SW480 (cell line): ENCODE measurements around the gene PRKN.
A peak's percentile ranks its signal among the peaks of the same experiment; 100 is the strongest.

Source experiments
- DNase-seq: peaks from one replicate; pipeline ENCODE4 v3.0.0-alpha.2; 2016; ENCODE audit warnings: low spot score

PRKN gene

DNA sequence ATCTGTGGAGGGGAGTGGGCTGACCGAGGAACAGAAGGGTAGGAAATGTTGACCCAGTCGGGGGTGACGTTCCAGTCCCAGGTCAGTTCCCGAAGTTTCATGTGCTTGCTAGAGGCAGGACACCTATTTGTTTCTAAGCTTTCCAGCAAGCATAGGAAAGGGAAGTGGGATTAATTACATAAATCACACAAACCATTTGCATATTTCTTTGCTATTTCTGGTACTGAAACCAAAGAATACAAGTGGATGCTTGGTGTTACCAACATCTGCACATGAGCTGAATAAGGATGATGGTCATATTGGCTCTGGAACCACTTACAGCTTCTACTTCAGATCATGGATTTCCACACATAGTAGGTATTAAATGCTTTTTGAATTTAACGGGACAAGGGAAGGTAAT lies 546.5 kb downstream of the PRKN start:
- no peak for DNase-seq

DNA sequence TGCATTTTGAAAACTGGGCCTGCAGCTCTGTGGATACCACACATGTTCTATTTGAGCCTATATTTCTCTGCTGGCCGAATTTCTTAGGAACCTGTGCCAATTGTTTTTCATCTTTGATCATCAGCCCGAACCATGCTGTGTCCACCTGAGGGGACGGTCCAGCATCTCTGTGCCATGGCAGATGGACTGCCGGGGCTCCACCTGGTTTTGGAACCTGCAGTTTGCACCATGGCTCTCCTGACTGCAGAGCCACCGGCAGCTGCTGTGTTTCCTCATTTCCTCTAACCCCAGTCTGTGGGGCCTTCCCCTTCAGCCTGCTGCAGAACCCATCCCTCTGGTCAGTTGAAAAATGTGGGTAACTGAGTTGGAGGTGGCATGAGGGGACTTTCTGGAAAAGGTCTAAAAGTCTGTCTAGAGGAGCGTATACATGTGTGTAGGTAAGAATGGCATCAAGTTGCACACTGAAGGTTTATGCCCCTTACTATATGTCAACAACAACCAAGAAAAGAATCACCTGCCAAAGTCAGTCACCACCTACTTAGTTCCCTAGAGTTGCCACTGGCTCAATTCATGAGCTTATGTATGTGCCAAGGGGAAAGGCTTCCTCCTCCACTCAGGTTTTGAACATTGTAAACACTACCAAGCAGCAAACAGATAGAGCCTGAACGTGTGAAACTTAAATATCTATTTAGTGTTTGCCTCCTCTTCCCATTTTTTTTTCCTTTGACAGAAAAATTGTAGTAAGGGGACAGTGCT lies 548.2 kb downstream of the PRKN start:
- no peak for DNase-seq

DNA sequence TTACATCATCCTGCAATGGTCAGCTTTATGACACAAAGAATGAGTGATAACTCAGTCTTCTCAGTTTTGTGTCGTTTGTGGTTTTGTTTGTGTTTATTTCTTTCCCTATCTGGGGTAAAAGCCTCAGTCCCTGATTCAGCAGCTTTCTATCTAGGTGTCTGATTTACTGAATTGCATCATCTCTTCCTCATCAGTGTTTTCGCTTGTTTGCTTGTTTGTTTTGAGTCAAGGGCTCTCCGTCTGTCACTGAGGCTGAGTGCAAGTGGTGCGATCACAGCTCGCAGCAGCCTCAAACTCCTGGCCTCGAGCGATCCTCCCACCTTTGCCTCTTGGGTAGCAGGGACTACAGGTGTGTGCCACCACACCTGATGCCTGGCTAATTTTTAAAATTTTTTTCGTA lies 548.9 kb downstream of the PRKN start:
- DNase-seq: no peak

DNA sequence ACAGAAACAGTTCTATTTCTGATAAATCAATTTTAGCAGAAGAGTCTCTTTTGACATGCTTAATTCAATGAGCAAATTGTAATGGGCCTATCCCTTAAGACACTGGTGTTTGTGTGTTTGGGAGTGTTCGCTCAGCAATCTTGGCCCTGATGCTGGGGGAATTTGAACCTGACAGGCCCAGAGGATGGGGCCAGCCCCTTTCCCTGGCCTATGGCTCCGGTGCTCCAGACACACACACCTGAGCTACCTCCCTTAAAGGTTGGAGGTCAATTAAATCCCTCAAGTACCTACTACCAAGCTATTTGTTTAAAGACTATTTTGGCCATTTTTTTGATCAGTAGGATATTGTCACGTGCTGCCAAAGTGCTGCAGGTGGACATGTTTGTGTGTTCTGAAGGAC lies 549.3 kb downstream of the PRKN start:
- DNase-seq: no peak

DNA sequence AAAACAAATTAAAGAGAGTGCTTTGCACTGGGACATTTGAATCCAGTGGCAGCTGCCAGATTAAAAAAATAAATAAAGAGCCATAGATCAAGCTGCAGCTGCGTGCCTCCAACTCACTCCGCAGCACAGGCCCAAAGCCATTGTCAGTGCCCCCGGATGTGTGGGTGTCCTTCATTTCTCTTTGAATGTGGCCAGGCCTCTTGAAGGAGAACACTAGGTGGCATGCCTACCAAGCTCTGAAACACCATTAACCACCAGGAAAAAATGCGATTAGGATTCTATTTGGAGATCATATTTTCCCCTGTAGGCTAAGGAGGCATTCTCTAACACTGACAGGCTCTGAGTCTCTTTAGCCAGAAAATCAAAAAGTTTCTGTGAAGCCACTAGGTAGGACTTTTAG lies 549.8 kb downstream of the PRKN start:
- DNase-seq: peak; percentile 1

DNA sequence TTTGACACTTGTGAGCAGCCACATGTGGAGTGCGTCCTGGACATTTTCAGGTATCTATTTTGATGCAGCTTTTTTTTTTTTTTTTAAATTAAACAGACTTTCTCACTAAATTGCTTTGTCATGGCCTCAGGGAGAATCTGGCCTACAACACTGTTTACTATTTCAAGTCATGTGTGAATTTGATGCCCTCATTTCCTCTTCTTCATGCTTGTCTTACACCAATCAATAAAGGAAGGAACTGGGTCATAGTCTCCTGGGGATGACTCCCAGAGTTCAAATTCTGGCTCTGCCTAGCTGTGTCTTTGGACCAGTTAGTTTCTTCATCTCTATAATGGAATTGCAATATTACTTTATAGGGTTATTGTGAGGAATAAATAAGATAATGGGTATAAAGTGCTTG lies 554.1 kb downstream of the PRKN start:
- no peak for DNase-seq

DNA sequence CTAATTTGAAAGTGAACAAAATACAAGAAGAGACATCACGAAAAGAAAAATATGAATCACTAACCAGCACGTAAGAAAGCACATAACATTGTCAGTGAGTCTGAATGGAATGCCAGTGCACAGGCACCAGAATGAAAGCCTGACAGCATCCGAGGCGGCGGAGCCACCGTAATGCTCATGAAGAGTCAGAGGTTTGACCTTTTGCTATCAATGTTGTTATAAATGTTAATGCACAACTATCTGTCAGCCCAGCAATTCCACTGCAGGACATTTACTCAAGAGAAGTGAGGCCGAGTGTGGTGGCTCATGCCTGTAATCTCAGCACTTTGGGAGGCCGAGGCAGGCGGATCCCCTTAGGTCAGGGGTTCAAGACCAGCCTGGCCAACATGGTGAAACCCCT lies 562.1 kb downstream of the PRKN start:
- no peak for DNase-seq

DNA sequence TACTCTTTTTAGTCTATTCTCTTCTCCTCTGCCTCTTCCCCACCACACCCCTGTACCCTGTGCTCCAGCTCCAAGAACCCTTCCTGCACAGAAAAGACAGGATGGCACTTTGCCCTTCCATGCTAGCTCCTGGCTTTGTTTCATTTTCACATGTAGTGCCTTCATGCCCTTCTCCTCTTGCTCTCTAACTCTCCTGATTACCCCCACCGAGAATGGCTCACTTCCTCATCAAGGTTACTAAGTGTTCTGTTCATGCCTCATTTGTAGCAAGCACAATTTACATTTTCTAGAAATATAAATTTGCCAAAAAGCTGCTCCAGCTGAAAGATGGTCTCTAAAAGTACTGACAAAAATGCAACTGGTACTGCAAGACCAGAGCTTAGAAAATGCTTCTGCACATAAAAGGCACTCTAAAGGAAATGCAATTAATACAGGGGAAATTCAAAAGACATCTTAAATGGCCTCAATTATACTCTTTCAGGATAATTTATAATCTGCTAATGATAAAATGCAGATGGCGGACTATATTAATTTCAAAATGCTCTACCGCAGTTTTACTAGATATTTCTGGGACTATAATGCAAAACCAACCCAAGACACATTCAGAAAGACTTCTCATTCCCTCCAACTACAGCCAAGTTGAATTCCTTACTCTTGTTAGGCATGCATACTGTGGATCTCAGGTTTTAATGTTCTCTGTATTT lies 570.2 kb downstream of the PRKN start:
- no peak for DNase-seq

DNA sequence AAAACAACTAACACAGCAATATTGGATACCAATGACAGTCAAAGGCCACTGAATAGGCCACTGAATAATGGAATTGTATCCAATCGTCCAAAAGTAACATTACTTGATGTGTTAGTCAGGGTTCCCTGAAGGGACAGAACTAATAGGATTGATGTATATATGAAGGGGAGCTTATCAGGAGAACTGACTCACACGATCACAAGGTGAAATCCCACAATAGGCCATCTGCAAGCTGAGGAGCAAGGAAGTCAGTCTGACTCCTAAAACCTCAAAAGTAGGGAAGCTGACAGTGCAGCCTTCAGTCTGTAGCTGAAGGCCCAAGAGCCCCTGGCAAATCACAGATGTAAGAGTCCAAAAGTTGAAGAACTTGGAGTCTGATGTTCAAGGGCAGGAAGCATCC lies 571.4 kb downstream of the PRKN start:
- no peak for DNase-seq

DNA sequence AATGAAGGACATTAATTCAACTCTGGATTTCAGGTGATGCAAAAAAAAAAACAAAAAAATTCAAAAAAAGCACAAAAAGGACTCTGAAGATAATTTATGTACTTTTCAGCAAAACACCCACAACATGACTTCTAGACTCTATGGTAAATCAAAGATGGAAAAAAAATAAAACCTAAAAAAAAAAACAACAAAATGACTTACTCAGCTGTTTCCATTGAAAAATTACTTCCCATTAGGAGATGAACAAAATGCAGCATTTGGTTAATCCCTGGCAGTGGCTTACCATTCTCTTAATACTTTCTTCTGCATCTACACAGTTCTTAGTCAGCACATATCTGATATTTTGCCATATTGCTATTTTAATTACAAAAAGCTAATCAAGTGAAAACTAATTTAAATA lies 572.6 kb downstream of the PRKN start:
- no peak for DNase-seq

DNA sequence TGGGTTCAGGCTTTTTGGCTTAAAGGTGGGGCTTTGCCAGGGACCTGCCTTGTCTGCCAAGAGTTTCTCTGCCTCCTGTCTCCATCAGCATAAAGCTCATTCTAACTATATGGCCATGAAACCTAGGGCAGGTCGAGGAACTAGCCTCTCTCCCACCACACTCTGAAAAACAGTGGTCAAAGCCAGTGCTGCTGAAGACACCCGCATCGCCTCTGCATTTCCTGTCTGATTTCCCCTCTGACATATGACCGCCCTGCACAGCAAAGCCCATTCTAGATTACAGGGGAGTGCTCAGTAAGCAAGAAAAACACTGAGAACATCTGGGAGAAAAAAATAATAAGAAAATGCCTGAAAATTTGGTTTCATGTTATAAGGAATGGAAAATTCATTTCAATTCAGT lies 573.6 kb downstream of the PRKN start:
- no peak for DNase-seq

DNA sequence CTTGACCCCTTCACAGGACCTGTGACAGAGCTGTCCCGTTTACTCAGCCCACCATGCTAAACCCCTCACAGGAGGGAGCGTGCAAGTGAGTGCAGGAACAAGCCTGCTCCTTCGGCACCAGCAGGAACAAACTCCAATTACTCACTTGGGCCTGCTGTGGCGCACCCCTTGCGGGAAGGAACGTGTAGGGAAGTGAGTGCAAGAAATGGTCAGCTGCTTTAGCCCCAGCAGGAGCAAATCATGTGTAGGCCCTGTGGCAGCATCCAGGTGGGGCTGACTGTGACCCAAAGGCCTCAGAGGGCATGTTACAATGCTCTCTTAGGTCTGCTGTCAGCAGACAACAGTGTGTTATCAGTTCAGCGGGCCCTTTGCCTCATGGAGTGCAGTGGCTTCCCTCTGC lies 574.4 kb downstream of the PRKN start:
- DNase-seq: no peak

DNA sequence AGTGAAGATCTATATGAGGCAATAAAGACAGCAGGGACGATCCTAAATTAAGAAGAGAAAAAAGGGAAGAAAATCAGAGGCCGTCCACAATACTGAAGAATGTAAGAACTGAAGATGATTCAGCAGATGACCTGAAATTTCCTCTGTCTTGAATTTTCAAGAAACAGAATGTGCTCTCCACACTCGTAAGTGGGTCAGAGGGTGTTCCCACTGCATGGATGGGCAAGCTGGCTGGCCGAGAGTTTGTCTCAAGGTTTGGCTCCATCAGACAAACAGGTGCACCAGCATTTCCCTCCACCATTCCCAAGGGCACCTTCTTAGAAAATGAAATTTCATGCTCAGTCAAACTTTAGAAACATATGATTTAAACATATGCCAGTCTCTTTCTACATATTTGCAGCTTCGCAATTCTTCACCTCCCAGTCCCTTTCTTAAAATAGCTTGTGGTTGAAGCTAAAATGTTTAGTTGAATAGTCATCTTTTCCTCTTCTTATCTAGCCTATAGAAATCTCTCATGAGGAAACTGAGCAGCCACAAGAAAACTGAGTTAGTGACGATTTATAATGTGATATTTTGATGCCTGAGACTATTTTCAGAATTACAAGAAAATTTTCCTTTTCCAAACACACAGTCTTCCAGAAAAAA lies 576.4 kb downstream of the PRKN start:
- DNase-seq: no peak

DNA sequence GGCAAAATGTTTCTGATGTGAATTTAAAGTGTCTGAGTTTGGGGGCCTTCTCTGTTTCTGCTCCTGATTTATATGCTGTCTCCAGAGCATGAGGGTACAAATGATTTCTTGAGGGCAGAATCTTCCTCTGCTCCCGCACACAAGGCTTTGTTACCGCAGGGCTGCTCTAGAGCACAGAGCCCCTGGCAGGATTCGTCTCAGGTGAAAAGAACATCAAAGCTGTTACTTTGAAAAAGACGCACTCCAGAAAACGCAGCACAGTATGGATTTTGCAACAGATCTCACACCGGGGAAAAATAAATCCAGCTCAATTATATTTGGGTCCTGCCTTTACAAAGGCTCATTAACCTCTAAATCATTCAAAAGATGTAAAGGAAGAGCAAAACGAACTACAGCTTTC lies 577.3 kb downstream of the PRKN start:
- no peak for DNase-seq

DNA sequence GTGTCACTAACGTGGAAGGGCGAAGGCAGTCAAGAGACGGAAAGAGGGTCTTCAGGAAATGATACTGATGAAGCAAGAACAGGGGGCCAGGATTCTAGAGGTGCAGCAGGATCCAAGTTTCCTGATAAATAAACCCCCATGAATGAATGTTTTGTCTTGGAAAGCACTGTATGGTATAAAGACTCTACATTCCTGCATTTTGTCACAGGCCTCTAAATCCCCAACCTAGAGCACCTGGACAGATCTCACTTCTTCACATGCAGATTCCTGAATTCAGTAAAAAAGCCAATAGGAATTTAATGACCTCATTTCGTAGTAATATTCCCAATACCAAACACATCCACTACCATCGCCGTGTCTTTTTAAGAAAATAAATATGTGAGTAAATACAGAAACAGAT lies 577.8 kb downstream of the PRKN start:
- DNase-seq: no peak

DNA sequence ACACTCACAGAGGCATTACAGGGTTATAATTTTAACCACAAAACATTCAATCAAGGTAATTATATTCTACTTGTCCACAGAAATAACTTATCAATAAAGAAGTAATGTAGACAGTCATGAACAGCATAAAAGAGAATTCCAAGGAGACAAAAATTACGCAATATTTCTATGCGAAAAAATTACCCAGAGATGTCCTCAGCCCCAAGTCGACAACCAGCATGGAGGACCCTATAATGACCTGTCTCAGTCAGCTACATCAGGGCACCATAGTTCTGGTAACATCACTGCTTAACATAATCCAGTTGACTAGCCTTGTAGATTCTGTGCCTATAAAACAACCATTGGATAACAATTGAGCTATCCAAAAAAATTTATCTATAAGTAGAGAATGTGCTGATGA lies 579.8 kb downstream of the PRKN start:
- no peak for DNase-seq

DNA sequence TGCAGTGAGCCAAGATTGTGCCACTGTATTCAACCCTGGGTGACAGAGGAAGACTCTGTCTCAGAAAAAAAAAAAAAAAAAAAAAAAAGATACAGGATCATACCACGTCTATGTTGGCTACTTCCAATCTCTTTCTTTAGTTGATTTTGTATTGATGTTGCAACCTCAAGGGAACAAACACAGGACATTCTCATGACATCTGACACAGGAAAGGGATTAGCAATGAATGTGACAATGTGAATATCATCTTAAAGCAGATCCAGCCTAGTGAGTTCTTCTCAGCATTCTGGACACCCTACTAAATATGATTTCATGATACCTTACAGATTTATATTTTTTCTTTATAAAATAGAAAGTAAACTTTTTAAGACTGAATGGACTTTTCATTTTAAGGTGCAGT lies 580.3 kb downstream of the PRKN start:
- no peak for DNase-seq

DNA sequence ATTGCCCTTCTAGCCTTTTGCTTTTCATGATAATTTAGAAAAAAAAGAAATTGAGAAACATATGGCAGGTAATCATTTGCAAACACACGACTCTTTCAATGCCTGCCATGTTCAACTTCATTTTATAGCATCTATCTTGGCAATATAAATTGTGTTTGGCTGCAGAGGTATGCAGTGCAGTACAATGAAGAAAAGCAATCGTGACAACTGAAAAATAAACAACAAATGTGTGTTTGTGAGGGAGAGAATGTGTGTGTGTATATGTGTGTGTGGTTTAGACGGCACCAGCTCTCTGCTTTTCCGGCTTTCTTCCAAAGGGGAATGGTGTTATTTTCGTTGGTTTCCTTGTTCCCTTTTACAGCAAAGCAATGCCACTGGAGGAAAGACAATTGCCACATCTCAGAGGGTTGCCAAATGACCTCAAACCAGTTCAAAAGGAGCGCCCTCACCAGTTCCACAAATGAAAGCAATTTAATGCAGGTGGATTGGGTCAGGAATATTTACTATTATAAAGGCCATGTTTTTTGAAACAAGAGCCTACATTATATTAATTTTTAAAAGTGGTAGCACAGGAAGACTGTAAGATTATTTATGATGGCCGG lies 587.2 kb downstream of the PRKN start:
- DNase-seq: no peak

DNA sequence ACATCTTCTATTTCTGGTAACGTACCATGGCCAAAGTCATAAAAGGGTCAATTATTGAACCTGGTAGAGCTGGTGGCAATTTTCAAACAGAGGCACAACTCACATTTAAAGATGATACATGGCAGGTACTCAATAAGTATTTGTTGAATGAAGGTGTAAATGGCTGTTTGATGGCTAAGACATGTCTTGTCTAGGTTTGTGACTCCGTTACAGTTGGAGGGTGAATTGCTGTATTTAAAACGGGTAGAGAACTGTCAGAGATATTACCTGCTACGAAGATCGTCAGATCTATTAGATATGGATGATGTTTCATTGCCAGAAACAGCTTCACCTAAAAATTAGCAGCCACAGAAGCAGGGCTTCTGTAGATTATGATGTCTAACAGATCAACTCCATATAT lies 601.9 kb downstream of the PRKN start:
- DNase-seq: no peak

DNA sequence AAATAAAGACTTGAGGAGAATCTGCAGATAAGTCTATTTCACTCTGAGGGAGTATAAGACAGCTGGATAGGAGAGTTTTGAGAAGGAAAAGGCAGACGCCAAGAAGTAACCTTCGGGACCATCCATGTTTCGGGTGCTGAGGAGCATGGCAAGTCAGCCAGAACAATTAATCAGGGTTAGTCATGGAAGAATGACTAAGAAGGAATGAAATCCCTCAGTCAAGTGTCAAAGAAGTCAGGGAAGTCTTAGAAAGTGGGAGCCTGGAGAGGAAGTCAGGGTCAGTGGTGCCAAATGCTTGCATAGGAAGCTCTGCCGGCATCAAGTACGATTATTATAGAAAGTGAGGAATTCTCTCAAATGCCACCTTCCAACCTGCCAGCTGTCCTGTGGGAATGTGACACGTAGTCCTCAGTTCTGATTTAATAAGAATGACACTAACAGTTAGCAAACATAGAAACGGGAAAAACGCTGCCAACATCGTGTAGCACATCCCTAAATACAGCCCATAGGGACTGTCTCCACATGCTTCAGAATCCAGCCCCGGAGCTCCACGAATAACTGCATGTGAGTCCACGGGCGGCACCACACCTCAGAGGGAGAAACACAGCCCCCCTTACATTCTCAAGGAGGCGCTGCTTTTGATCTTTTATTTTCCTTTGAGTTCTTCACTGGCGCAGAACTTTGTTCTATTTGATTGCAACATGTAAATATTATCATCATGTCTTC lies 602.7 kb downstream of the PRKN start:
- DNase-seq: no peak

DNA sequence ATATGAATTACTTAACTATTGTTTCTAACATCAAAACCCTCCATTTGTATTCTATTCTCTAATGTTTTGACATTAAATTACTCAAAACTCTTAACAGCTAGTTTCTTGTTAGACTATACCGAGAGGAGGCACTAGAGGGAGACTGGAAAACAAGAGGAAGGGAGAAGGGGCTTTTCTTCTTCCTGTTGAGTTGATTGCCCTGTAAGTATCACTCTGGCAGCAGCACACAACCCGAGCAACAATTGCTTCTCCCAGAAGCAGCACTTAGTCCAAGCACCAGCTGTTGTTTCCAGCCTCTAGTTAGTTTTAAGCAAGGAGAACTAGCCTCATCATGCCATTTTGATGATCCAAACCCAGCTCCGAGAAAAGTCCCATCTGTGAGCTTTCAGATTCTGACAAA lies 603.8 kb downstream of the PRKN start:
- peak; percentile 1 for DNase-seq

DNA sequence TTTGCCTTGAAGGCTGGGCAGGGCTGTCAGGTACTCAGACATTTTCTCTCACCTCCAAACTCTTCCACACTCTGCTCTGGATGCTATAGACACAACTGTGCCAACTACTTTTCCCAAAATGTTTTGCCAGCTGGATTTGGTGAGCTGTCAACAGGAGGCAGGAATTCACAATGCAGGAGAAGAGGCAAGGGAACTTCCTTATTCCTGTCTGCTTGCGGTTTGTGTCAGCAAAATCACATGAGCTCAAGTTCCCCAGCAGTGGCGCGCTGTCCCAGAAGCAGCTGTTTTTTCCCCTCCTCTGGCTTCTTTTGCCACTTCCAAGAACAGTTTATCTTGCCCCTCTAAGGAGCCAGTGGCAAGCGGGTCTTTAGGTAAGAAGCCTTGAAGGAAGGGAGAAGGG lies 608.2 kb downstream of the PRKN start:
- no peak for DNase-seq
